GM21360 (cell line): ENCODE data around the gene MON1B.

Experiments used
- ATAC-seq: cut with Tn5 transposase; IDR thresholded peaks from one replicate; pipeline ENCODE4 v1.9.1; 2021; ENCODE audit warnings: mild to moderate bottlenecking, moderate library complexity; ENCODE audit not compliant: unreplicated experiment

Gene MON1B

DNA sequence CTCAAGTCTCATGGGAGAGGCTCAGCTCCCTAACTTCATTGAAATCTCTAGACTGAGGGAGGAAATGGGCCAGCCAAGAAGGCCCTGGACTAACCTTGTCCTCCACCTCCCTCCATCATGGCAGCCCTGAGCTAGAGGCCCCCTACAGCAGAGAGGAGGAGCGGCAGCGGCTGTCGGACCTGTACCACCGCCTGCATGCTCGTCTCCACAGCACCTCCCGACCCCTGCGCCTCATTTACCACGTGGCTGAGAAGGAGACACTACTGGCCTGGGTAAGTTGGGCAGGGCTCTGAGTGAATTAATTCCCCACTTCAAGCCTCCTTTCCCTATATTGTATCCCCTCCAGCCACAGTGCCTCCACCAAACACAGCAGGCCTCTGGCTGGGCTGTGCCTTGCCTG is 4.4 kb downstream of the MON1B start:
- no peak for ATAC-seq

DNA sequence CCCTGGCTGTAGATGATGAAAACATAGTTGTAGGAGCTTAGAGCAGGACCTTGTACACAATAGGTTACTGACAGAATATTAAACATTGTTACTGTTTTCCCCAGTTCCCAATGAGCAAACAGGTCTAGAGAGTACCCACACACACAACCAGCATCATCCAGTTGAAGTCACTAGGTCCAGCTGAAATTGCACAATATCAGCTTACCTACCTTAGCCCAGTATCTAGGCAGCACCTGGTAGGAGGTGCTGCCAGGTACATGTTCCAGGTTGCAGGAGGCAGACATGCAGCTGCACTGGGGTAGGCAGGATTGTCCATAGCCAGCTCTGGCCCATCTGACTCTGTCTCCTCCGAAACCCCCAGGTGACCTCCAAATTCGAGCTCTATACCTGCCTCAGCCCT is 6.8 kb downstream of the MON1B start:
- no peak for ATAC-seq

DNA sequence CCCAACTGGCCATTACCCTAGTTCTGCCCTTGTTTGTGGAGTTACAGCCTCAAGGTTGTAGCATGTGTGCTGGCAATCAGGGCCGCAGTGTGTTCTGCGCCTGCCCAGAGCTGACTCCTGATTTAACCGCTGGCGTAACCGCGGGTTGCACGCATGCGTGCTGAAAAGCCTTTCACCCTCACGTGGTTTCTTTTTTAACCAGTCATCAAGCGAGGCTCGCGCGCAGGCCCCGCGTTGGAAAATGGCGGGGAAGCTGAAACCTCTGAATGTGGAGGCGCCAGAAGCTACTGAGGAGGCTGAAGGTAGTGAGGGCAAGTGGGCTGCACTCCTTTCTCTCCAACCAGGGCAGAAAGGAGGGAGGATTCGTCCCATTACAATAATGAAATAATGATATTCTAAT is 8.2 kb downstream of the MON1B start, which contains the start of gene SYCE1L:
Gene SYCE1L, plus strand, starts transcription at position 198 of the 400 bp plus-strand sequence. Its CDS starts 44 bp downstream, at position 242.
- ATAC-seq = no peak

DNA sequence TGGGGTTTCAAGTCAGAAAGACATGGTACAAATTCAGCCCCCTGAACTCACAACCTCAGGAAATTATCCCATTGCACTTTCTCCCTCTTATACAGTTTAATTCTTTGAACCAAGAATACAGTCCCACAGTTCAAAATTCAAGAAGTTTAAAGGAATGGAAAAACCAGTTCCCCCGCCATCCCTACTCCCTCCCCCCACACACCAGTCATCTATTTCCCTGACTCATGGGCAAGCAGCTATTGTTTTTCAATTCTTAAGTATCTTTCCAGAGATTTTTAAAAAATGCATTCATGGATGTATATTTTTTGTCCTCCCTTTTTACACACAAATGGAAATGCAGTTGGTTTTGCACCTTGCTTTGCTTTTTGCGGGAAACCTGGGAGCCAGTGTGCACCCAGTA is 15.5 kb downstream of the MON1B start:
- no peak for ATAC-seq

DNA sequence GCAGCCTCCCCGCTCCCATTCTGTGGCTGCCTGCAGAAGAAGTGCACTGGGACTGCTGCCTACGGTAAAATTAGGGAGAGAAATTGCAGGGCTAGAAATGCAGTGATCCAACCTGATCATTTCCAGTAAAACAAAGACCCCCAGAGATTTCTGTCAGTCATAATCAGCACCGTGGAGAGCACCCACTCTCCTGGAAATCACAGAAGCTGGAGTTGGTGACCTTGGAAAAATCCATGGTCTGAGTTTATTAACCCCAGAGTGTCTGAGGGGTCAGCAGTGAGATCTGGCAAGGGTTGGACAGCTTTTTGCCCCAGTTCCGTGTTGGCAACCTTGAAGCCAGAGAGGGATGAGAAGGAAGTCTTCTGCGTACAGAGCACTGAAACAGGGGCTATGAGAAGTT is 16.0 kb downstream of the MON1B start:
- no peak for ATAC-seq

DNA sequence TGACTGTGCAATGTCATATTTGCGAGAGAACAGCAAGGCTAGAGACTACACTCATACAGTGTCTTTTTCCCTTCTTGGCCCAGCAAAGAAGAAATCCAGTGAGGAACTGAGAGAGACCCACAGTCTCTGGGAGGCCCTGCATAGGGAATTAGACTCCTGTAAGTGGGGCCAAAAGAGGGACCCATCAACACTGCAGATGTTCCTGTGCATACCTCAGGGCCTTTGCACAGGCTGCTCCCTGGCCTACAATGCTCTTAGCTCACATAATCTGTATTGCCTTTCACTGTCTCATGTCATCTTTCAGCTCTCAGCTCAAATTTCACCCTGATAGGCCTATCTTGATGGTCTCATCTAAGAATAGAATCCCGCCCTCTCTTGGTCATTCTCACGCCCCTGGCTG is 17.4 kb downstream of the MON1B start:
- no peak for ATAC-seq

DNA sequence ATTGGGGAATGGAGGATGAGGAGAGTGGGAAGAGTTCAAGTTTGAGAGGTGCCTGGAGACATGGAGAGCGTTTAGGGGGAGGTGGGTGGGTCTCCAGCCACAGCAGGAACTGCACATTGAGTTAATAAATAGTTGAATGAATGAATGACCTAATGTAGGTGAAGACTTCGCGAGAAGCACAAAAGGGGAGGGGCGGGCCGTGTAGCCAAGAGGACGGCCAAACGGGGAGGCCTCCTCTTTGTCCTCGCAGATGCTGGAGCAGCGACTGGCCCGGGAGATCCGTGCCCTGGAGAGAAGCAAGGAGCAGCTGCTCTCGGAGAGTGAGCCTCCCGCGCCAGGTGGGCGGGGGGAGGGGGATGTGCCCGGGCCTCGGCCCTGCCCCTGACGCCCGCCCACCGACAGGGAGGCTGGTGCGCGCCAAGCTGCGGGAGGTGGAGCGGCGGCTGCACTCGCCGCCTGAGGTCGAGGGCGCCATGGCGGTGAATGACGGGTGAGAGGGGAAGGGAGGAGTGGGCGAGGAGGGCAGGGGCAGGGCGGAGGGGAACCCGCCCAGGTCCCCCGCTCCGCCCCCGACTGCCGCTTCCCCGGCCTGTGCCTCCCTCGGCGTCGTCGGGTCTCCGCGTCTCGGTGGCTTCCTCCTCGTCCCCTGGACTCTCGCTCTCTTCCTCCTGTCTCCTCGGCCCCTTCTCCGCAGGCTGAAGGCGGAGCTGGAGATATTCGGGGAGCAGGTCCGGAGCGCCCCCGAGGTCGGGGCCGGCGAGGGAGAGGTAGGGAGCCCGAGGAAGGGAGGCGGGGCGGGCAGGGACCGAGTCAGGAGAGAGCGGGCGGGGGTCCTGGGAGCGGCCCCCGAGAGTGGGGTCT is 21.1 kb downstream of the MON1B start:
- ATAC-seq = peak; percentile 76

DNA sequence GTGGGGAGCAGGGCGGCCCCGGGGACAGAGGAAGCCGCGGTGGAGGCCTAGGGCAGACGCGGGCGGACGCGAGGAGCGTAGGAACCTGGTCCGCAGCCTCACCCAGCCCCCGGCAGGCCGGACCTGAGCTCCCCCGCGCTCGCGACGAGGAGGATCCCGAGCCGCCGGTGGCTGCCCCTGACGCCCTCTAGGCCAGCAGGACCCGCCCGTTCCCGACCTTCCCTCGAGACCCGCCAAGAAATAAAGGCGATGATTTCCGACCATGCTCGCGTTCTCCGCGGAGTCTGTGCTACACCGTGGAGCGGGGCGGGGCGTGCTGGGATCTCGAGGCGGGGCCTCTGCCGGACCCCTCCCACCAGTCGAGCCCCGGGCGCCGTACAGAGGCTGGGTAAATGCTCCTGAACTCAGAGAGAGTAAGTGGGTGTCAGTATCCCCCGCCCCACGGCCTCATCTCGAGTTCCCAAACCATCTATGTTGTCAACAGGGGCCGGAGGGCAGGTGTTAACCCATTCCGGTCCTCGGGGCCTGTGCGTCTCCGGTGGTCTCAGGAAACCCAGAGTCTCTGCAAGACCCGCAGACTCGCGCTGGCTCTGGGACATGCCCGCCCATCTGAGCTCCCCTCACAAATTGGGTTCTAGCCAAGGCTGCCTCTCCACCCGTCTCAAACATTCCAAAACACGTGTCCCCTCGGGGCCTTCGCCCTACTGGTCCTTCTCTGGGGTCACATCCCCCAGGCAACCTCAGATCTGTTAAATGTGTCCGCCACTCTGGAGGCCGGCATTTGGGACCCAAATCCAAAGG is 22.0 kb downstream of the MON1B start:
- ATAC-seq = peak; percentile 77

DNA sequence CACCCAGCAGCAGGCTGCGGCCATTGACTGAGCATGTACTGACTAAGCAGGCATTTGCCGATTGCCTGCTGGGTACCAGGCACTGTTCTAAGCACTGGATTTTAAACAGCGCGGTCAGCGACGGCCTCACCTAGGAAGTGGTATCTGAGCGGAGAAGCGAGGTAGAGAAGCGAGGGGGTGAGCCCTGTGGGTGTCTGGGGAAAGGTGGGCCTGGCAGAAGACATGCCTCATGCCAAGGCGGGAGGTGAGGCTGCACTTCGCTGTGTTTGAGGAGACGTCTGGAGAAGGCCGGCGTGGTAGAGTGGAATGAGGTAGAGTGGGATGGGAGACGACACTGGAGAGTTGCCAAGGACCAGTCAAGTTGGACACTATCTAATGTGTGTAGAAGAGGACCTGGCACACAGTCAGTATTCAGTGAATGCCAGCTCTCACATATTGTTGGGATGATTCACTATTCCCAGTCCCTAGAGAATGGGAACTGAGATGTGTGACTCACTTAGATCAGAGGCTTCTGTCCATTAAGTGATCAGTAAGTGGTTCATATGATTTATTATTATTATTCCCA is 22.6 kb downstream of the MON1B start:
- ATAC-seq = no peak

DNA sequence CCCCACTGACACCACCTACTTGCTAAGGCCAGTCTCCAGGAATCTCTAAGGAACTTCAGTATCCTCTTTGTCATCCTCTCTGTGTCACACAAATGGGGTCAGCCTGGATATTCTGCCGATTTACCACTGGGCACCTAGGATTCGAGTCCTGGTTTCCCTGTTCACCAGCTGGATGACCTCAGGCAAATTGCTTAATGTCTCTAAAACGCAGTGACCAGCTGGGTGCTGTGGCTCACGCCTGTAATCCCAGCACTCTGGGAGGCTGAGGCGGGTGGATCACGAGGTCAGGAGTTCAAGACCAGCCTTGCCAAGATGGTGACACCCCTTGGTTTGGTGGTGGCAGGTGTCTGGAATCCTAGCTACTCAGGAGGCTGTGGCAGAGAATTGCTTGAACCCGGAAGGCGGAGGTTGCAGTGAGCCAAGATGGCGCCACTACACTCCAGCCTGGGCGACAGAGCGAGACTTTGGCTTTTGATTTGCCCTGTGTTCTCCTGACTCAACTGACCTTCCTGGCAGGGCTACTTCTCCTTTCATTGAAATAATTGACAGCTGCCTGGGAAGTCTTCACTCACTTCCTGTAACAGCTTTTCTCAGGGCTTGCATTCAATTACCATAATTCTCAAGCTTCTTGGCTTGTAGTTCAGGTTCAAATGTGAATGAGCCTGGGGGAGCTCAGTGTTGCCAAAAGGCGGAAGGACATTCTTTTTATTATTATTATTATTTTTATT is 23.6 kb downstream of the MON1B start:
- no peak for ATAC-seq

DNA sequence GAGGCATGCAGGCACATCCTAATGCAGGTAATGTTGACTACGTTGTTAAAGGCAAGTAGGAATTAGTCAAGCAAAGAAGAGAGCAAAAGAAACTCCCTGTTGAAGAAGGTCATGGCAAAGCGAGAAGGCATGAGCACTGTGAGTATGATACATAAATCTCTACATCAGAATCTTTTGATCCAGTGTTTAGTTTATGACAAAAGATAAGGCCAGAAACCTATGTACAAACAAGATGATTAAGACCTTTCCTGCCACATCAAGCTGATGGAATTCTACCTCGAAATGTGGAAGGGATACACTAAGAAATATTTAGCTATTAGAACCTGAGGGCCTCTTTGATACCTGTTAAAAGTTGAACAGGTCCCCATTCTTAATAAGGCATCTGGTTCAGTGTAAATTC is 28.4 kb downstream of the MON1B start:
- ATAC-seq = no peak

DNA sequence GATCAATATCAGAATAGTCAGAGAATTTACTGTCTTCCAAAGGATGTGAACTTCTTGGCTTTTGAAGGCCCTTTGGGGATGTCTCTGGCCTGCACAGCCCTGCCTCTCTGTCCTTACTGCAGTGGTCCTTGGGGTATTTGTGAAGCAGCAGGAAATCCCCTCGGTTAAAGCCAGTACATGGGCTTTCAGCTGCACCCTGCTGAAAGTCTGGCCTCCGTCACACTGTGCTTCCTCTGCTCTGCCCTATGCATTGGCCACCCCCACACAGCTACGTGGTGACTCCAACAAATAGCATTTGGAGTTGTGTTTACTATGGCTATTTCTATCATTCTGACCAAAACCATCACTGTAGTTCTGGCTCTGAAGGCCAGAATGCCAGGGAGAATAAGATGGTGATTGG is 29.4 kb downstream of the MON1B start:
- peak; percentile 88 for ATAC-seq

DNA sequence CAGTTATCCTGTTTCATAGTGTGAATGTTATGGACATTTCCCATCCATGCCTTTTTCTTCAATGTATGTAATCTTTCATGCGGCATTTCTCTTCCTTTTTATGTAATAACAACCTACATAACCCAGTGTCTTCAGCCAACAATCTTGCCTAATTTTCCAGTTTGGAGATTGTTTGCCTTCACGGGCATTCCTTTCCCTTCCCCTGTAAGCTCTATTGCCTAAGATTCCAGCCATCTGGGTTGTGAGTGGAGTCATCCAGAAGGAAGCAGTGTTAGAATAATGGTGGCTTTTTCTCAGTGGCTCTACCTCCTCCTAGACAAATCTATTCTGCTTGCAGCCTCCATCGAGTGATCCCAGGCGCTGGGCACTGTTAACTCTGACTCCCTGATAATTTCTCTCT is 30.5 kb downstream of the MON1B start:
- no peak for ATAC-seq

DNA sequence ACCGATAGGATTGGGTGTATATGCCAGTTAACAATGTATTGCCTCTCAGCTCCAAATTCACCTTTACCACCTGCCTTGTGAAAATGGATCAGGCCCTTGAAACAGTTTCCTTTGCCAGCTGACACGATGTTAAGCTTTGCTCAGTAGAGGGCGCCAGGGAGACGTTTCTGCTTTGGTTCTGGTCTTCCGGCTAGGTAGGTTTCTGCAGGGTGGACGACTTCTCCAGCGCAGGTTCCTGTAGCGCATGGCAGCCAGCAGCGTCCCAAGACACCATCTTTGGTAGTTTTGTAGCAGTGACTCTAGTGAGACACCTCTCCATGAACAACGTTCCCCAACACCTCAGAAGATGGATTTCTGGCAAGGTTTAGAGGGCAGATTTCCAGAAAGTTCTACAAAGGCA is 32.2 kb downstream of the MON1B start:
- no peak for ATAC-seq

DNA sequence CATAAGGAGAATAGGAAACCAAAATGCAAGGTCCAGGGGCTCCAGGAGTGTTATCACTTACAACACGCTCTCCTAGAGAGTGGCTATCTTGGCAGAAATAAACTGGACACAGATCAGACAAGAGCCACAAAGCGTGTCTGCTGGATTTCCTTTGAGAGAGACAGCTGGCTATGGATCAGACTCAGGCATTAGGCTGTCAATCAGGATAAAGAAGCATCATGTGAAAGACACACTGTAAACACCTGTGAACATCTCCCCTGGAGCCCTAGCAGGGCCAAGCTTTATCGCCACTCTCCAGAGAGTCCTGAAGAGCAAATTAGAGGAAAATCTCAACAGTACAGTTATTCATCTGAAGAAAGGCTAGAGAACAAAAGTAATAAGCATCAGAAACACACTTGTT is 34.2 kb downstream of the MON1B start:
- ATAC-seq = no peak

DNA sequence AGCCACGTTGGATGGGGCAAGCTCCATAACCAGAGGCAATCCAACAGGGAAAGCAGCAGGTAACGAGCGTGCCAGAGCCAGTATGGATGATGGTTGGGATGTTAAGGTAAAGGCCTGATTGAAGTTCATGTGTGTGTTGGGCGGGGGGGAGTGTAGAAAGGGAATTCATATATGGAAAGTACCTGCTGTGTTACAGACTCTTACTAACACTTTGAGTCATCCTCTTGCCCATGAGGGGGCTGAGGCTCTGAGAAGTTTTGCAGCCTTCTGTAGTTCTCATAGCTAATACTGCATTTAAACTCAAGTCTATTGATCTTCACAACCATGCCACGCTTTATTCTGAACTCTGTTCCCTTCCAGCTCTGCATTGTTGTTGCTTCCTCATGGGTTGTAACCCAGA is 36.8 kb downstream of the MON1B start:
- peak; percentile 71 for ATAC-seq

DNA sequence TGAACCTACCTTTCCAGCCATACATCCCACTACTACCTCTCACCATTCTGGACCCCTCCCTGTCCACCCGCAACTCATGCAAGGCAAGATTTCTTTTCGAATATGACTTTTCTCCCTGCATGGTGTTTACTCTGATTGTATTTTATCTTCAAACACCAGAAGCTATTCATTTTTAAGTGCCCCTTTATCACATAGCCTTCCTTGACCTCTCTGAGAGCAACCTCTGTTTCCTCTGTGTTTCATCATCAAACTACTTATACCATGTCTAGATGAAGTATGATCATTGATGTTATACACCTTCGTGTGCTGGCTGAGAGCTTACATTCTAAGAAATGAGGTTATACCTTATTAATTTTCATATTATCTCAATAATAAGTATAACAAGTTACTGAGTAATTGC is 40.1 kb downstream of the MON1B start:
- ATAC-seq = no peak

DNA sequence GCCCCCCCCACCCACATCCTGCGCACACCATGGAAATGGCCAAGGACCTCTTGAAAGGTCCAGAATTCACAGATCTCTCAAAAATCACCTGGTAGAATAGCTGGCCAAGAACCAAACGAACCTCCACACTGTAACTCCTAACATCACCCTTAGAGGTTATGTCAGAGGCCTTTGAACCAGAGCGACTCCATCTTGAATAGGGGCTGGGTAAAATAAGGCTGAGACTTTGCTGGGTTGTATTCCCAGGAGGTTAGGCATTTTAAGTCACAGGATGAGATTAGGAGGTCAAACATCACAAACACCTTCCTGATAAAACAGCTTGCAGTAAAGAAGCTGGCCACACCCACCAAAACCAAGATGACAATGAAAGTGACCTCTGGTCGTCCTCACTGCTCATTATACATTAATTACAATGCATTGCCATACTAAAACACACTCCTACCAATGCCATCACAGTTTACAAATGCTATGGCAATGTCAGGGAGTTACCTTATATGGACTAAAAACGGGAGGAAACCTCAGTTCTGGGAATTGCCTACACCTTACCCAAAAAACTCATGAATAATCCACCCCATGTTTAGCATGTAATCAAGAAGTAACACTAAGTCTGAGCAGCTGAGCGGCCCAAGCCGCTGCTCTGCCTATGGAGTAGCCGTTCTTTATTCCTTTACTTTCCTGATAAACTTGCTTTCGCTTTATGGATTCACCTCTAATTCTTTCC is 43.0 kb downstream of the MON1B start:
- no peak for ATAC-seq

DNA sequence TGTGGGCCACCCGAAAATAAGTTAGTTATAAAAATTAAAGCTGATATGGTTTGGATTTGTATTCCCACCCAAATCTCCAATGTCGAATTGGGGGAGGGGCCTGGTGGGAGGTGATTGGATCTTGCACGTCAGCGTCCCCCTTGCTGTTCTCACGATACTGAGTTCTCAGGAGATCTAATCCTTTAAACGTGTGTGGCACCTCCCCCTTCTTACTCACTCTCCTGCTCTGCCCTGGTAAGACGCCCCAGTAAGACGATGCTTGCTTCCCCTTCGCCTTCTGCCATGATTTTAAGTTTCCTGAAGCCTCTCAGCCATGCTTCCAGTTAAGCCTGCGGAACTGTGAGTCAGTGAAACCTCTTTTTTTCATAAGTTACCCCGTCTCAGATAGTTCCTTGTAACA is 43.6 kb downstream of the MON1B start:
- ATAC-seq = no peak

DNA sequence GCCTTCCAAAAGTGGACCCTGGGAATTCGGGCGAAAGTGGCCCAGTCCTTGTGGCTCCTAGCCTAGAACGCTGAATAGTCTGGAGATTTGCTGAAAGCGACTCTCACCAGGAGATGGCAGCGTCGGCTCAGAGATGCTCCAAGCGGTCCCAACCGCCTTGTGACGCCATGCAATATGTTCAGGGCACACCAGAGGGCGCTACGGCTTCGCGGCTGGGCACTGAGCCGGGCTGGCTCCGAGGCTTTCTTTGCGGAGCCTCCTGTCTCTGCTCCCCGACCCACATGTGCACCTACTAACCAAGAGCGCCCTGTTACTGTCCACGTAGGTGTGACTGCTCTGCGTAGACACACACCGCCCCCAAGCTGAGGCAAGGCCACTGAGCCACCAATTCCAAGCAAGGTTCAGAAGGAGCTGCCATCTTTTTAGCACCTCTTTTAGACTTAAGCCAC is 45.1 kb downstream of the MON1B start:
- ATAC-seq = peak; percentile 99
